Ammon's horn (tissue), 1 donor: ENCODE results near the gene MINDY2.

Source experiments
- DNase-seq: peaks from one replicate; pipeline ENCODE4 v3.0.0-alpha.2; 2016; ENCODE audit warnings: low spot score

MINDY2 gene, protein sequence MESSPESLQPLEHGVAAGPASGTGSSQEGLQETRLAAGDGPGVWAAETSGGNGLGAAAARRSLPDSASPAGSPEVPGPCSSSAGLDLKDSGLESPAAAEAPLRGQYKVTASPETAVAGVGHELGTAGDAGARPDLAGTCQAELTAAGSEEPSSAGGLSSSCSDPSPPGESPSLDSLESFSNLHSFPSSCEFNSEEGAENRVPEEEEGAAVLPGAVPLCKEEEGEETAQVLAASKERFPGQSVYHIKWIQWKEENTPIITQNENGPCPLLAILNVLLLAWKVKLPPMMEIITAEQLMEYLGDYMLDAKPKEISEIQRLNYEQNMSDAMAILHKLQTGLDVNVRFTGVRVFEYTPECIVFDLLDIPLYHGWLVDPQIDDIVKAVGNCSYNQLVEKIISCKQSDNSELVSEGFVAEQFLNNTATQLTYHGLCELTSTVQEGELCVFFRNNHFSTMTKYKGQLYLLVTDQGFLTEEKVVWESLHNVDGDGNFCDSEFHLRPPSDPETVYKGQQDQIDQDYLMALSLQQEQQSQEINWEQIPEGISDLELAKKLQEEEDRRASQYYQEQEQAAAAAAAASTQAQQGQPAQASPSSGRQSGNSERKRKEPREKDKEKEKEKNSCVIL

DNA sequence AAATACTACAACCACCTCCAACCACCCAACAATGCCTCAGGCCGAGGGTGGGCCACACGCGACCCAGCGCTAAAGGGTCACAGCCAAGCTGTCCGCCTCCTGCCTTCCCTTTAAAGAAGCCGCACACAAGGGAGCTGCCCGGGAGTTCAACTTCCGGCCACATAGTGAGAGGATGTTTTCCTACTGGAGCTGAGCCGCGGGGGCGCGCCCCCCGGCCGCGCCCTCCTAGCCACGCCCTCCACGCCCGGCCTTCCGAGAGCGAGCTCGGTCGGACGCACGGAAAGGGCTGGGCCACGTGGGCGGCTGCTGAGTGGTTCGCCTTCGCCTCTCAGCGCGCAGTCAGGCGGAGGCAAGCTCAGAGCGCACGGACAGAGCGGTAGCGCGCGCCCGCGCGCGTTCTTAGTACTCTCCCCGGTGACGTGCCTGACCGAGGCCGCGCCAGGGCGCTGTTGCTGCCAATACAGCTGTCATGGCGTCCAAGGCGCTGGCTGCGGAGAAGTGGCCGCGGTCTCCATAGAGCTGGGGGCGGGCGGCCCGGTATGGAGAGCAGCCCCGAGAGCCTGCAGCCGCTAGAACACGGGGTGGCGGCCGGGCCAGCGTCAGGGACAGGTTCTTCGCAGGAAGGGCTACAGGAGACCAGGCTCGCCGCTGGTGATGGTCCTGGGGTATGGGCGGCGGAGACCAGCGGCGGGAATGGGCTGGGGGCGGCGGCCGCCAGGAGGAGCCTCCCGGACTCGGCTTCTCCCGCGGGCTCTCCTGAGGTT is at the start of gene MINDY2:
Gene MINDY2, plus strand, starts transcription at position 446 of the 764 bp plus-strand sequence. Its CDS starts 94 bp downstream, at position 540.
- peak; percentile 99 for DNase-seq

DNA sequence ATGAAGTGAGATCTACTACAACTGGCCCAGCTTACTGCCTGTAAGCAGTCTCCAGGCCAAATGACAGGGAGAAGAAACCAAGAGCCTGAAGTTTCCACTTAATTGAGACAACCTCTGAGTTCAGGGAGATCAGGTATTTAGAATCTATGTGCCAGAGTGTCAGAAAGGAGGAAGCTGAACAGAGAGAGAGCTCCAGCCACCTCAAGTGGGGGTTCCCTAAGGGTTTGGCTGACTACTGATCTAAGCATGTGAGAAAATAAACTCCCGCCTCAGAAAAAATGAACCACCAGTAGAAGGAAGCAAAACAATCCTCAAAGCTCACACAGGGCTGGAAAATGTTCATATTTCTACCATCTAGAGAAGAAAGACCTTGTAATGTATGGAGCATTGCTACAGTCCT is 46.6 kb upstream of the MINDY2 start:
- DNase-seq = peak; percentile 28

DNA sequence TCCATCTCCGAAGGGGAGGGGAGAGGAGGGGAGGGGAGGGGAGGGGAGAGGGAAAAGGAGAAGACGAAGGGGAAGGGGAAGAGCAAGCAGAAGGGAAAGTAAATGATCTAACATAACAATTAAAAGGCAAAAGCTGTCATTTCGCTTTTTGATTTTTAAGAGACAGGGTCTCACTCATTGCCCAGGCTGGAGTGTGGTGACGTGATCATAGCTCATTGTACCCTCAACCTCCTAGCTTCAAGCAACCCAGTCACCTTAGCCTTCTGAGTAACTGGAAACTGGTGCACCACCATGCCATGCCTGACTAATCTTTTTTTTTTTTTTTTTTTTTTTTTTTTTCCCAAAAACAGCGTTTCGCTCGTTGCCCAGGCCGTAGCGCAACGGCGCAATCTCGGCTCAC is 44.2 kb upstream of the MINDY2 start:
- DNase-seq = no peak

DNA sequence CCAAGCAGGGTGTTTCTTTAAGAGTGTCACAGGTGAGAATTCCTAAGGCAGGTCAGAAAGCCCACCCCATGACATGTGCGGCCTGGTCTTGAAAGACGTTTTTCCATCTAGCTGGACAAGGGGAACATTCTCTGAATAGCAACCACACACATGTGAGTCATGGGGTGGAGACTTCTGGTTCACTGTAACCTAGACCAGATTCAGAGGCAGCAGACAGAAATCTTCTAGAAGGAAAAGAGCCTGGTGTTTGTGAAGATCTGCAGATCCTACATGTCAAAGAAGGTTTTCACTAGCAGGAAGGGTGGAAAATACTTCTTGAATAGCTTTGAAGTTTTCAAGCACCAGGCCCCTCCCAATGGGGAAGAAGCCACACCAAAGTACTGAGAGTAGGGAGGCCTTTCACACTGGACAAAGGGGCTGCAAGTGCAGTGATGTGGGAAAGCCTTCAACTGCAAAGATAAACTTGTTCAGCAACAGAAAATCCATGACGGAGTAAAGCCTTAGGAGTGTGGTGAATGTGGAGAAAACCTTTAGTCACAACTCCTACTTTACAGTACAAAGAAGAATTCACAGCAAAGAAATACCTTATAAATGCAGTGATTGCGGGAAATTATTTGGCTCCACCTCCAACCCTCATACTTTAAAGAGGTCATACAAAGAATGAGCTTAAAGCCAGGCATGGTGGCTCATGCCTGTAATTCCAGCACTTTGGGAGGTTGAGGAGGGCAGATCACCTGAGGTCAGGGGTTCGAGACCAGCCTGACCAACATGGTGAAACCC is 39.2 kb upstream of the MINDY2 start:
- no peak for DNase-seq

DNA sequence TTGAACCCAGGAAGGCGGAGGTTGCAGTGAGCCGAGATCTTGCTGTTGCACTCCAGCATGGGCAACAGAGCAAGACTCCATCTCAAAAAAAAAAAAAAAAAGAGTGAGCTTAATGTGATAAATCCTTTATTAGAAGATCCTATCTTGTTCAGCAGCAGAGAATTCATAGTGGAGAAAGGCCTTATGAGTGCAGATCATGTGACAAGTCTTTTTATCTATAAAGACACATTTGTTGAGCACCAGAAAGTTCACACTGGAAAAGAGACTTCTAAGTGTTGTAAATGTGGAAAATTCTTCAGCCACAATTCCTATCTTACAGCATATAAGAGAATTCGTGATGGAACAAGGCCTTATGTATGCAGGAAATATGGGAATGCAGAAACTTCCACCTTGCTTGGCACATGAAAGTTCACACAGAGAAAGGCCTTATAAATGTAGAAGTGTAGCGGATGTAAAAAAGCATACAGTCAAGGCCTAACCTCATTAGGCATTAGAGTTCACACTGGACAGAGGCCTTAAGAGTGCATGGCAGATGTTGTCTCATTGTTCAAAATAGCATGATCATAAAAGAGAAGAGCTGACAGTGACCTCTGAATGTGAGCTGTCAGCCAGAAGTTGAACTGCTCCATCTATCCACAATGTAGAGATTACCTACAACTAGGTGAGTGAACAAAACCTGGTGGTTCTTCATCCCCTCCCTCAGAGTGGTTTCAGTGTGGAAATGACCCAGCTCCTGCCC is 38.3 kb upstream of the MINDY2 start:
- no peak for DNase-seq

DNA sequence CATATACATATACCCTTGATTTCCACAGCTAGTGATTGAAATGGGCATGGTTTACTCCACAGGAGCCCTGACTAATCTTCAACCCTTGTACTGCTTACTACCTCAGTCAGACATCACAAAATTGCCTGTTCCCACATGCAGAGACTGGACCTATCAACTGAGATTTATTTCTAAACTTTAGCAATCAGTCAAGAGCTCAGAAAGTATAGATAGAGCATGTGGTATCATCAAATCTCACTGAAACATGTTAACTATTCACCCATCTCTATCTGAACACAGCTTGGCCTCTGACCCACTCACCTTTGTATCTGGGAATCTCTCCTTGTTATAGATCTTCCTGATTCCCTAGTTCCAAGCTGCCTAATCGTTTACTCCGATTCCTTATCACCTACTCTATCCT is 36.2 kb upstream of the MINDY2 start:
- no peak for DNase-seq

DNA sequence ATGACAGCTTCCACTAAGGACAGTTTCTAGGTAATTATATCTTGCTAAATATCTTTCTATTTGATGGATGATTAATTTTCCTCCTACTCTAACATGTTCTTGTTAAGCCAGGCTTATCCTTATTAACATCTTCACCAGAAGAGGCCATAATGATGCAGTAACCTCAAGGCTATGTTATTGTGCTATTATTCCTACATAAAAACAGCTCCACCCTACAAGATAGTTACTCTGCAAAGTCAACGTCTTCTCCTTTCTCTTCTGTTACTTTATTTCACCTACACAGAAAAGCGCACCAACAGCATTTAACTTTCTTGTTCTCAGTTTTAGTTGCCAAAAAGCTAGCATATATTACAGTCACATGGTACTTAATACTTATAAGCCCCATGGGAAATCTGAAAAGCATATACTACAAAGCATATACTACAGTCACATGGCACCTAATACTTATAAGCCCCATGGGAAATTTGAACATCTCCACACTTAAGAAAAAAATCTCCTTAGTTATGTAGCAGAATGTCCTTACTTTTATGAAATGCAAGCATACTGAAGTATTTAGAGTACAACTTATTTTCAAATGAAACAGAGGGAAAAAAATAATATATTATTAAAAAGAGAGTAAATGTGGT is 35.0 kb upstream of the MINDY2 start:
- no peak for DNase-seq

DNA sequence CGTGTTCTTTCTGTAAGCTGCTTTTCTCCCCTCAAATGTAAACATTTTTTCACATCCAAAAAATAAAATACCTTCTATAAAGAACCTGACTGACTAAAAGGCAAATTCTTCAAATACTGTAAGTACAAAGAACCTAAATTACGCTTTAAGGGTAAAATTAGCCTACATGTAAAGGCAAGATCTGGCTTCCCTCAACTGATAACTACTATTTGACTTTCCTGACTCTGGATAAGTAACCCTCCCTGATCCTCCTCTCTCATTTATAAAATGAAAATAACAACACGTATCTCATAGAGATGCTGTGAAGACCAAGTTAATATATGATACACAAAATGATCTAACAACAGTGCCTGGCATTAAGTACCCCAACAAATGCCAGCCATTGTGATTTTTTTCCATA is 33.8 kb upstream of the MINDY2 start:
- DNase-seq = no peak

DNA sequence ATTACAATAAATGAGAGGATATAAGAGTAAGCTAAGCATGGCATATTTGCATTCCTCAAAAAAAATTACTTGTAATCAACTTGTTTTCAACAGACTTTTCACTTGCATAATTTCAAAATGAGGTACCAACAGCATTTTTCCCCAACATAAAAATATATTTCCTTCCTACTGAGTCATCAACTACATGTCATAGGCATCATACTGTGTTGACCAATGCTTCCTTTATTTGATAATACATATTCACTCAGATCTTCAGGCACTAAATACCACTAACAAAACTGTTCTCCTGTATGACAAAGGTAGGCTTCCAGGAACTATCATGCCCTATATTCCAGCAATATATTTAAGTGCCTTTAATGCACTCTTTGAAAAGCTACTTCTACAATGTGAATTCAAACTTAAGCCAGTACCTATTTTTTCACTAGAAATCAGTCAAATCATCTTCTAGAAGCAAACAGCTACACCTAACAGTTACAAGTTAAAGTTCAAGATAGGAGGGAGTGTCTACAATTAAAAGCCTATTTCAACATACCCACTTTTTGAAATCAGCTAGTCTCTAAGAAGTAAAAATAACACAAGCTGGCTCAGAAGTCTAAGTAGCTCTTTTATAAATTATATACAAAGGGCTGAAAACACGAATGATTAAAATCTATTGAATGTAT is 32.9 kb upstream of the MINDY2 start:
- no peak for DNase-seq

DNA sequence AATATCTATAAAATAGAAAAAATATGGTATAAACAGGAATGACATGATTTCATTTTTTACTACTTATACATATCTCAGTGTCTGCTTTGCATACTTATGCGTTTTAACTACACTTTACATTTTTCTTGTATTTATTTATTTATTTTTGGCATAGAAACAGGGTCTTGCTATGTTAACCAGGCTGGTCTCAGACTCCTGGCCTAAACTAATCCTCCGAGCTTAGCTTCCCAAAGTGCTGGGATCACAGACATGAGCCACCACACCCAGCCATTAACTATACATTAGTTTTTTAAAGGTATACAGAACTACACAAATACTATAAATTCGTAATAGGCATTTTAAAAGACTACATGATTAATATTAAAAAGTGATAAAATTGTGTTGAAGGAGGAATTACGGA is 30.7 kb upstream of the MINDY2 start:
- no peak for DNase-seq

DNA sequence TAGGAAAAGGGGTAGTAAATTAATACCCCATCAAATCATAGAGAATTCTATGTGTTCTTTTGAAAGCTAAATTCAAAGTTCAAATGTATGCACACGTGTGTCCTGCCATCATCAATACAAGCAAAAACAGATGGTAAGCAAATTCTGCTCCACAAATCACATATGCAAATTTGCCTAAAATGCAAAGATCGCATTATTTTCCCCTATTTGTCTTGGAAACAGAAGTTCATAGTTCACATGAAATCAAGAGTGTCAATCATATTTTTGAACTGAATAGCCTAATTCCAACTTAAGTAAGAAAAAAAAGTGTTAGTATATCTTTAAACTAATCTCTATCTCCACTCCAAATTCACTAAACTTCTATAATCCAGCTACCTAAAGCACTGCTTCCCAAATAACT is 30.1 kb upstream of the MINDY2 start:
- DNase-seq = no peak

DNA sequence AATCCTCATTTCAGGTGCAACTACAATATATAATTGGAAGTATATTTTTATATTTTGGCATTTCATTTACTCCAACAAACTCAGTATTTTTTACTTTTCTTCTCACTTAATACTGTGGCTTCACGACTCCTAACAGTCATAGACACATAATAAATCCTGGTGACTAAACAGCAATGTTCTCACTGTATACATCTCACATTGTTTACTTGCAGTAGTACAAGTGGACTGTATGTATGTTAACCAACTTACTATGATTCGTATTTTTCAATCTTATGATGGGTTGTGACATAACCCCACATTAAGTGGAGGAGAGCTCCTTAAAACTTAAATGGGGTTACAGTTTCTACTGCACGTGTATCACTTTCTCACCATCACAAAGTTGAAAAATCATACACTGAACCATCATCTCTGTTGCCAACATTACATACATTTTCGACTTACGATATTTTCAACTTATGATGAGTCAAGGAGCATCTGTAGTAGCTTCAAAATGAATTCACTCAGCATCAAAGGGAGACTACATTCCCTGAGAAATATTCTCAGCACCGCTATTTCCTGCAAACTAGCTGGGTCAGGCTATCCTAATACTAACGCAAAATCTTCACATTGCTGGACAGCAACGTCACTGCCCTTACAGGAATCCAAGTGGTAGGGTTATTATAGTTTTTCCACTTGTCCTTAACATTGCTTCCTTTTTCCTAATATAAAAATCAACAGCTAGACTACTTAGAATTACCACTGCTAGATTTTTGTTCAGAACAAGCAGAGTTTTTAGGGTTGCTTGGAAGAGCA is 28.9 kb upstream of the MINDY2 start:
- DNase-seq = no peak

DNA sequence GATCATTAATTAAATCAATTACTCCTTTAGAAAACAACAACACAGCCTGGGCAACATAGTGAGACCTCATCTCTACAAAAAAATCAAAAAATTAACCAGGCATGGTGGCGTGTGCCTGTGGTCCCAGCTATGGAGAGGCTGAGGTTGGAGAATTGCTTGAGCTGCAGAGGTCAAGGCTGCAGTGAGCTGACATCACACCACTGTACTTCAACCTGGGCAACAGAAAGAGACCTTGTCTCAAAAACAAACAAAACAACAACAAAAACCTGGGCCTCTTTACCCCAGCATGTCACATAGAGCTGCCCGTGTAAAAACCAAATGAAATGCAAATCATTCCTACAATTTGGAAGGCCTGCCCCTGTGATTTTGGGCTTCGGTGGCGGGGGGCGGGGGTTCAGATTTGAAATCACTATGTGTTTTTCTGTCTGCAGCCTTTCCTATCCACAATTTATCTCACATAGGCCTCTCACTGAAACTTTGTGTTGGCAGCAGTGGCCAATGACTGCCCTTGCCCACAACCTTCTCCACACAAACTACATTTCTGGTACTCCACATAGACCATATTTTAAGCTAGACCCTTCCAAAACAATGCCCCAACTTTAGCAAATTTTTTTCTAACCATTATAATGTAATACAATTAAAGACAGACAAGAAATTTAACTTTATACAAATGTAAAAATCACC is 28.1 kb upstream of the MINDY2 start:
- no peak for DNase-seq

DNA sequence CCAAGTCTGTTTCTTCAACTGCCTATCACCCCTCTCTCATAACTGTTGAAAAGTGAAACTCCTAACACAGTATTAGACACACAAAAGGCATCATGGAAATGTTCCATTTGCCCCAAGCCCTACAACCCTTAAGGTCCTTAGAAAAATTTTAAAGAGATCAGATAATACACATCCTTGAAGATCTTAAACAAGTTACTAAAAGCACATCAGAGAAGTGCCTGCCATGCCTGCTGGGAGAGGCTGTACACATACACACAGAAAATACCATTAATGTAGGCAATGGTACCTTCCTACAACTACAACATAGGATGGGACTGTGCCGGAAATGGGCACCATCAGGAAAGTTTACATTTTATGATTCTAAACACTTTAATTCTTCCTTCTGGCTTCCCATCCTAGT is 24.9 kb upstream of the MINDY2 start:
- DNase-seq = no peak

DNA sequence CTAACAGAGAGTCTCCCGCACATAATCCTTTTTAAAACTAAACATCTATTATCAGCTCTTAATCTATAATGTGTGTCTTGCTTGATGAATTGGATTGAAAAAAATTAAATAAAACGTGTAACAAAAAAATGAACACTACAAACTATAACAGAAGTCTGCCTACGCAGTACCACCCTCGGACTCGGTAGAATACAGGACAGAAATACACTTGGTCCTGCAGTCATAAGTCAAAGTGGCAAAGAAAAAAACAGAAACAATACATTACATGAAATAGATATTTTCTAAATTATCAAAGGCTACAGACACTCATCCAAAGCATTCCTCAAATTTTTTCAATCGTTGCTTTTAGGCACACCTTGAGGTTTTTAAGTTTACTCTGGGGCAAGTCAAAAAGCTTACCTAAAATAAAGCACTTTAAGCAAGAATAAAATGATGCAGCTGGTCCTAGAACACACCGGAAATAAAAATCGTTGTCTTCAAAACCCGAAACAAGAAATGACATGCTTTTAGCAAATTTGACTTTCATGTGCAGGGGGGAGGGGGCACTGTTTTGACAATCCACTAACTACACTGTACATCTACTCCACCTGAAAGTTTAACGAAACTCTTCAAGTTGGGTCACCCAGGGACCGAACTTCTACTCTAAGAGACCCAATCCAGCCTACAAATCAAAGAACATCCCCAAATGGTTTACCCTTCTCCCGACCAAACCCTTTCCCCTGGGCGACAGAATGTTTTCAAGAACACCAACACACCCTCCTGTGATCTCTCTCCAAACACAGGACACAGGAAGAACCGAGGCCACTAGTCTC is 22.9 kb upstream of the MINDY2 start:
- DNase-seq = peak; percentile 23

DNA sequence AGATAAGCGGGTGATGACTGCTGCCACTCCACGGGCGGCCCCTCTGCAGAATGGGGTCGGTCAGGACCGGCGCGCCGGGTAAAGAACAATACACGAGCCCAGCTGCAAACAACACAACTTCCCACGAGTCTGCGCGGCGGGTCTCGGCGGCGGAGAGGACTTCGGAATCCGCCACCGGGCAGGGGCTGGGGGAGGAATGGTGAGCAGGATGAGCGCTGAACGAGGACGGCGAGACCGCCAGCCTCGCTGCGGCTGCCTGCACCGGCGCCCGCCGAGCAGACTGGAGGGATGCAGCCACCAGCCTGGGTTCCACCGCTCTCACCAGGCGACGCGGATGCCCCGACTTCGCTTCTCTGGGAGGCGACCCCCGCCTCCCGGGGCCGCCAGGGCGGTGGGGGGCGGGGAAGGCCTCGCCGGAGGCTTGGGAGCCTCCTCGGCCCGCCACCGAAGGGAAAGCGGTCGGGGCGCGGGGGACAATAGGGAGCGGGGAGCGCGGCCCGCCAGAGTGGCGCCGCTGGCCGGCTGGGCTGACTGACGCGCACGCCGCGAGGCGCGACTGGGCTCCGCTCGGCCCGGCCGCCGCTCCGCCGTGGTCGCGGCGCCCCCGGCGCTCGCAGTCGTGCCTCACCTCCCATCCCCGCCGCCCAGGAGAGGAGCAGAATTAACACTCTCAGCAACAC is 22.1 kb upstream of the MINDY2 start:
- DNase-seq = peak; percentile 67

DNA sequence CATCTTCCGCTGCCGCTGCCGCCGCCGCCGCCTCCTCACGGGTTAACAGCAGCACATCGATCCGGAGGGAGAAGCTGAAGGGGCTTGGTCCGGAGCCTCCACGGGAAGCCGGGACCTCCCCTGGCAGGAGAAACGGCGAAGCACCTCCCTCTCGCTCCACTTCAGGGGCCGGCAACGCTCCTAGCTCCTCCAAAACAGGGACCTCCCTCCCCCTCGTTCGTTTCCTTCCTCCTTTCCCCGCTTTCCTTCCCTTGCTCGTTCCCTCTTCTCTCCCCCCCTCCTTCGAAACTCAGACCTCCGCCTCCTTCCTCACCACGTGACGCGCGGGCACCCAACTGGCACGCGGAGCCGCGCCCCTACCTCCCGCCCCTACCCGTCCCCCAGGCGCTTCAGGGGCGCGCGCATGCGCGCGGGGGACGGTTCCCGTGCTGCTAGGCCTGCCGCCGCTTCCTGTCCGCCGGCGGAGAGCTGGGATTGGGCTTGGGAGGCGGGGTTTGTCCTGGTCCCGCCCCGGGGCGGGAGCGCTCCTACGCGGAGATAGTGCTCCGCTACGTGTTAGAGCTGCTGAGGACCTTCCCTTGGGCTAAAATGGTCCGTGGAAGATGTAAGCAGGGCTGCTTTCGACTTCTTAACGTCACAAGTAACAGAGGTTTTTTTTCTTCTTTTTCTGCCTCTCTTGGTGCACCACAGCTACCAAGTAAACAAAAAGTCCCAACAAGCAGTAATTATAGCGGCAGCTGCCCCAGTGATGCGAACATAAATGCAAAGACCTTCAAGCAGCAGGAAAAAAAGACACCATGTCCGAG is 21.4 kb upstream of the MINDY2 start, which contains the start of gene ADAM10:
Gene ADAM10, minus strand, starts transcription at position 176 of the 806 bp plus-strand sequence. Its CDS starts 173 bp downstream, at position 3.
- DNase-seq = peak; percentile 99
